ENCODE data around the gene RGS9.

Gene RGS9

DNA sequence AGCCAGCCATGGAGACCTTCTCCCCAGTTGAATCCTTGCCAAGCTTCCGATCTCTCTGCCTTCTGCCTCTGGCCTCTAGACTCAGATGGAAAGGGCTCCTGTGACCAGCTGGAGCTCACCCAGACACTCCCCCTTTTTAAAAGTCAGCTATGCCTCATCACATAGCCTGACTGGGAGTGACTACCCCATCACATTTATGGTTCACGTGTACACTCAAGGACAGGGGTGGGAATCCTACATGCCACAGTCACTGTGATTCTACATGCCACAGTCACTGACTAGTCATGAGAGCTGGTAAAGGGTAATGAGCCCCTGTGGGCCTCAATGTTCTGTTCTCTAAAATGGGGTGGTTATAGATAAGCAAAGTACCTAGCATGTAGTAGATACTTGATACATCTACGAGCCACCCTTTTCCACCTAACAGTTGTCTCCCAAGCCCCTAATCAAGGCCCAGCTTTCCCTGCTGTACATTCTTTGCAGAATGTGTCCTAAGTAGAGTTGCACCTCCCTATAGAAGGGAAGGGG is 85.1 kb downstream of the RGS9 start:
- DNase-seq: no peak

- no peak for DNase-seq
Observed at GRCh38 chr17:65225061-65225460, 87.9 kb downstream of the RGS9 start.

DNA sequence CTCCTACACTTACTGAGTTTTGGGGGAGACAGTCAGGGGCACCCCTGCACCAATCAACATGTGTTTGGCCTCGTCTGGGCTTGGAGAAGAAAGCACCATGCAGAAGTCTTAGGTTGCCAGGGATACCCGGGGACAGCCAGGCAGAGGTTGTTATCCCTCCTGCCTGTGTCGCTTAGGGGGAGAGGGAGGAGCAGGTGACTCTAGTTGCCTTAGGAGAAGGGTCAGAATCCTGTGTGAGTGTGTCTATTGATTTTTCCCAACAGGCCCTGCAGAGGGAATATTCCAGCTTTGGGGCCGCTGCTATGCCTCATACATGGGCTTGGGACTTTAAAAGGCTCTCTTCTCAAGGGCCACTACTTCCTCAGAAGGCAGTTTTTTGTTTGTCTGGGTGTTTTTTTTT is 89.1 kb downstream of the RGS9 start:
- no peak for DNase-seq

- no peak for DNase-seq
Observed at GRCh38 chr17:65227637-65228036, 90.5 kb downstream of the RGS9 start.

GRCh38 chr17:65228287-65228686 is 91.1 kb downstream of the RGS9 start:
- no peak for DNase-seq

GRCh38 chr17:65228734-65229620 is 91.8 kb downstream of the RGS9 start:
- DNase-seq: peak; percentile 58

- no peak for DNase-seq
Observed at GRCh38 chr17:65229621-65229995, 92.4 kb downstream of the RGS9 start.

- DNase-seq: no peak
Observed at GRCh38 chr17:65230040-65230439, 92.9 kb downstream of the RGS9 start.

DNA sequence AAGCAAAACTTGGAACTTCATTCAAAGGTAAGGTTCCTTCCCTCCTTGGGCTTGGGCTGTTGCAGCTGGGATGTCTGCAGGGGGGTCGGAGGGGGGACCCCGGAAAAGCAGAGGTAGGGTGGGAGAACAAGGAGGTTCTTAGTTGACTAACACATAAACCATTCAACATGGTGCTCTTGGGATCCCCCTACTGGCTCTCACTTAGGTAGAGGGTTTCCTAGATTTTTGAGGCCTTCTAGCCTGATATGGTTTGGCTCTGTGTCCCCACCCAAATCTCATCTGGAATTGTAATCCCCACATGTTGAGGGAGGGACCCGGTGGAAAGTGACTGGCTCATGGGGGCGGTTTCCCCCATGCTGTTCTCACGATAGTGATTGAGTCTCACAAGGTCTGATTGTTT is 93.9 kb downstream of the RGS9 start:
- no peak for DNase-seq

DNA sequence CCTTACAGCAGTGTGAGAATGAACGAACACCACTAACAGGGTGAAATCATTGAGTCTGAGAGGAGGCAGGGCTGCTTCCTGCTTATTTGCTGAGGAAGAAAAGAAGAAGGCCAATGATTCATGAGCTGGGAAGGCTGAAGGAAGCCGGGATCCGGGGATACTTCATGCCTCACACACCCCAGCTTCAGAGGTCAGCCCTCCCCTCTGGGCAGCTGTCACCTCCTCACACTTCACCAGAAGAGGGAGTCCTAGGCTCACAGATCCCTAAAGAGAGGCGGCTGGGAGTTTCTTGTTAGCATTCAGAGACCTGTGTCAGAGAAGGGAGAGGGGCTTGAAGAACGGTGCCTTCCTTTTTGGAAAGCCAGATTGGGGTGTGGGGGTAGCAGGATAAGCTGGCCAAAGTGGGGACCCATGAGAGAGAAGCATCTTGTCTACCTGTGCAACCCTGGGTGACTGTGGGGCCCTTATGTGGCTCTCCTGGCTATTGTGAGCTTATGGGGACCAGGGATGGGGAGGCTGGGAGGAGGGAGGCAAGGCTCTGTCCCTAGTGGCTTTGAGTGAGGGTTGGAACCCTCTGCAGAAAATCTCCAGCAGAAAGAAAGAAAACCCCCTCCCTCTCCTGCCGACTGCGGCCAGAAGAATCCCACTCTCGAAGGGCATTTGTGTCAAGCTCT is 94.6 kb downstream of the RGS9 start:
- DNase-seq: no peak

DNA sequence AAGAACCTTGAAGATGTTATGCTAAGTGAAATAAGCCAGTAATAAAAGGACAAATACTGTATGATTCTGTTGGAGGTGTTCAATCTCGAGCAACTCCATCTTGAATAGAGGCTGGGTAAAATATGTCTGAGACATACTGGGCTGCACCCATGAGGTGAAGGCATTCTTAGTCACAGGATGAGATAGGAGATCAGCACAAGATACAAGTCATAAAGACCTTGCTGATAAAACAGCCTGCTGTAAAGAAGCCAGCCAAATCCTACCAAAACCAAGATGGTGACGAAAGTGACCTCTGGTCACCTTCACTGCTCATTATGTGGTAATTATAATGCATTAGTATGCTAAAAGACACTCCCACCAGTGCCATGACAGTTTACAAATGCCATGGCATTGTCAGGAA is 98.1 kb downstream of the RGS9 start:
- no peak for DNase-seq

DNA sequence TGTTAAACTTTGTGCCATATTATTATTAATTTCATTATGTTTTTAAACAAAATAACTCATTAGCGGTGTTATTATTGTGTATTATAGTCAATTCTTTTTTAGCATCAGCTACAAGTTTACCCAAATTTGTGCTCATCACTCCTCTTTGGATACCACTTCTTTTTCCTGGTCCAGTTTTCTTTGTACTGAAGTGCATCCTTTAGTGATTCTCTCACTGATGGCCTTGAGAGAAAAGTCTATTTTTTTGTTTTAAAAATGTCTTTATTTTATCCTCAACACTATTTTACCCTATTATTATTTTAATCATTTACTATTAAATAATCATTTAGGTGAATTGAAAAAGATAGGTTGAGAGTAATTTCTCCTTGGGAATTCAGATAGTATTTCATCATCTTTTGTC is 99.2 kb downstream of the RGS9 start:
- no peak for DNase-seq

- no peak for DNase-seq
Observed at GRCh38 chr17:65243838-65244625, 106.9 kb downstream of the RGS9 start.

GRCh38 chr17:65246252-65246651 is 109.1 kb downstream of the RGS9 start:
- DNase-seq: no peak

- DNase-seq: no peak
Observed at GRCh38 chr17:65249774-65250173, 112.6 kb downstream of the RGS9 start.

DNA sequence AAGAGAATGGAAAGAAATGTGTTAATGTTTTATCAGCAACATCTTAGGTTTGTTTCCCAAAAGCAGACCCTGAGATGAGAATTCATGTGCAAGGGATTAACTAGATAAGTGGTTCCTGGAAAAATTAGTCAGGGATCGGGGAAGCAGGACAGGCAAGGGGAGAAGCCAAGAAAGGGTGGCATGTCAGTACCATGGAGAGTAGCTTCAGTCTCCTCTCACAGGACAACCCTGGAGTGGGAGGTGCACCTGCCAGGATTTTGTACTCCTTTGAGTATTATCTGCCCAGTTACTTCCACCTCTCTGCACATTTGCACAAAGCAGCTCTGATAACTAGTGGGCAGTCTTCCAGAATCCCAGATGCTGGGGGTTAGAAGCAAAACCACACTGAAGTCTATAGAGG is 117.0 kb downstream of the RGS9 start:
- DNase-seq: no peak

DNA sequence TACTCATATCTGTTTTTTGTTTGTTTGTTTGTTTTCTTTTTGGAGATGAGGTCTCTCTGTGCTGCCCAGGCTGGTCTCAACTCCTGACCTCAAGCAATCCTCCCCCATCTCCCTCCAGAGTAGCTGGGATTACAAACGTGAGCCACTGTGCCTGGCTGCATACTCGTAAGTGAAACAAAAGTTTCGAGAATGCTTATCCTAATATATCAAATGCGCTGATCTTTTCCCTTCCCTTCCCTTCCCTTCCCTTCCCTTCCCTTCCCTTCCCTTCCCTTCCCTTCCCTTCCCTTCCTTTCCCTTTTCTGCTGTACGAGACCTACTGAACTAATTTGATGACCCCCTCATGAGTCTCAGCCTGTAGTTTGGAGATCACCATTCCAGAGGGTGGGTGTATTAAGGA is 122.1 kb downstream of the RGS9 start:
- no peak for DNase-seq

GRCh38 chr17:65259696-65260485 is 122.7 kb downstream of the RGS9 start:
- no peak for DNase-seq

- DNase-seq: no peak
Observed at GRCh38 chr17:65260626-65261025, 123.5 kb downstream of the RGS9 start.

DNA sequence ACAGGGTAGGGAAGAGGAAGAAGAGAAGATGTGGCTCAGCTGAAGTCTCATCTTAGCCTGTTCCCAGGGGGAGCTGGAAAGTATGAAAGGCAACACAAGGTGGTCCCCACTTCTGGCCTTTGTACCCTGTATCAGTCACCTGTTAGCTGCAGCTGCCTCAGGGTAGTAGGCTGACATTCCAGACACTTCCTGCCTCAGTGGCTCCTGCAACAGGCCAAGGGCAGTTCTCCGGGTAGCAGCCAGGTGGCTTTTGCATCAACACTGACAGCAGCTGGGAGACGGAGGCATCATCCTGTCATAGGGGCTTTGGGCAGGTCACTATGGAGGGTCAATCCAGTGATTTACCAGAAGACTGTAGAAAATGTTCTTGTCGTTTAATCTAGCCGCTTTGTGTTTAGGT is 124.0 kb downstream of the RGS9 start:
- no peak for DNase-seq

DNA sequence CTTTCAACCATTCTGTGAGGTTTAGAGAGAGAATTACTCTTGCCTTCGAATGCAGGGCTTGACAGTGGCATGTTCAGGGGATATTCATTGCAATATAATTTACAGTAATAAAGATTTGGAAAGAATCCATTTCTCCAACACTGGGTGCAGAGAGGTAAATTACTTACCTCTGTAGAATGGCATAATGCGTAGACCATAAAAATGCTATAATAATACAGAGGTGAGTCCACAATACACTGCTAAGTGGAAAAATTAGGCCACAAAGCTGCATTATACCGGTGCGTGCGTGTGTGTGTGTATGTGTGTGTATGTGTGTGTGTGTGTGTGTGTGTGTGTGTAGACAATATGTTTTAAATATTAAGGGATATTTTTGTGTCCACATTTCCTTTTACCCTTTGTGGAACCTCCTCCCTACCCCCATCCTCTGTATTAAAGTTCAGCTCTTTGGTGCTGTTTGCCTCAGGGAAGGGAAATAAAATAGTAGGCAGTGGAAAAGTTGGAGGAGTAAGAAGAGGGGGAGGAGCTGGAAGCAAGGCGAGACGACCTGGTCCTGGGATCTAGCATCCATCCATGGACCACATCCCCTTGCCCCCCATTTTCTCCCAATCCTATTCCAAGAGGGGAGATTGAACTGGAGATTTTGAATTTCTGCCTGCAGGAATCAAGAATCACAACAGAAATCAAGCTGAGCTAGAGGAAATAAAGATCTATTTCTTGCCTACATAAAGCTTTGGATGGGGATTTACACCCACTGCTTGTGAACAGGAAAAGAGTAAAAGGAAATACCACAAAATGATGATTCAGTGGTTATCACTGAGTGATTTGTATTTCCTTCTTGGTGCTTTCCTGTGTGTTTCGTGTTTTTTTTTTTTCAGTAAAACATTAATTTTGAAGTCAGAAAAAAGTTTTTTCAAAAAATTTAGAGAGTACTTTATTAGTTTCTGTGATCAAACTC is 124.8 kb downstream of the RGS9 start:
- no peak for DNase-seq
